ENCODE data around the gene GPR171.

DNA sequence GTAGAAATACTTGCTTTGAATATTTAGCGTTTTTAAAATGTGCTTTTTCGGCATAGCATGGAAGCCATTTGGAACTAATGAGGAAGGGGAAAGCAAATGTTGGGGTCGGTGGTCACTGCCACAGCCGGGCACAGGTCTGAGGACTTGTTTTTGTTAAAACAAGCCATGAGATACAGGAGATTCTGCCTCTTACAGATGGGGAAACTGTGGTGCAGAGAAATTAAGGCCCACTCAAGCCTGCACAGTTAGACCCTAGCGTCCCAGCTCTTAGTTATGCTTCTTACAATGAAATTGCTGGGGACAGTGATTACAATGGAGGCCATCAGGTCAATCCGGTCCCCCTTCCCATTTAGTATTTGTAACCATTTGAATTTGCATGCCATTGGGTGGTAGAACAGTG lies 2.5 kb upstream of the GPR171 start:
- TF ChIP-seq CTCF (conservative IDR thresholded peaks at IDR 0.05 in 1 of 2, IDR thresholded peaks at IDR 0.05 in 1 of 2; ENCODE audit: low read depth in 1 of 2, low read length in 2 of 2) (no peak), EZH2 (IDR thresholded peaks at IDR 0.05; ENCODE audit: low read length, missing control alignments) (no peak)

Data from fibroblast of lung (primary cell).